ENCODE data around the gene CCDC85C. TPM values are rescaled to one million over a fixed set of nuclear protein-coding genes. Genes with fewer than 3 reads are reported as not detected.
A peak's percentile ranks its signal among the peaks of the same experiment; 100 is the strongest.

The CCDC85C gene
- total RNA-seq, 1 experiment from 2014 or later, result 33.2 TPM

- Histone ChIP-seq H2AK5ac (ENCODE audit: insufficient read length, low read length) (no peak overlapping the region), H2AFZ (ENCODE audit: low read length) (no peak overlapping the region), H4K5ac (ENCODE audit: insufficient read length, low read depth, low read length) (no peak overlapping the region), H3K9ac (ENCODE audit: extremely low read depth, insufficient read length, low read length) (no peak overlapping the region), H3K18ac (ENCODE audit: insufficient read length, low read depth, low read length) (no peak overlapping the region), H3K4me2 (ENCODE audit: insufficient read depth, insufficient read length, low read length) (no peak overlapping the region), H3K27me3 (ENCODE audit: insufficient read depth, low read length) (no peaks in the 10 kb centered on the region), H4K20me1 (ENCODE audit: control insufficient read depth, insufficient read depth, insufficient read length) (no peaks in the 10 kb centered on the region), H3K14ac (ENCODE audit: insufficient read depth, low read length) (peak overlapping the region; percentile 20; the same call in 1 of the 2 replicates), H3K79me2 (ENCODE audit: insufficient read depth, low read length) (peaks cover 2% of the 10 kb centered on the region; the same call in 1 of the 2 replicates), H3K4ac (ENCODE audit: low read depth, low read length) (no peak overlapping the region), H2BK120ac (ENCODE audit: low read depth, low read length, poor library complexity, severe bottlenecking) (no peak overlapping the region), H4K91ac (ENCODE audit: insufficient read length, low read depth, low read length) (no peak overlapping the region), H3K56ac (ENCODE audit: insufficient read length, low read depth, low read length) (no peak overlapping the region), H3K23me2 (ENCODE audit: insufficient read length, low read depth, low read length, poor library complexity, severe bottlenecking) (no peaks in the 10 kb centered on the region), H4K8ac (replicated peaks; ENCODE audit: insufficient read length, low read depth, low read length) (no peak overlapping the region), H3K23ac (ENCODE audit: insufficient read length, low read depth, low read length) (no peak overlapping the region), H2BK20ac (ENCODE audit: low read depth, low read length, poor library complexity, severe bottlenecking) (no peak overlapping the region), H3K9me3 (ENCODE audit: control insufficient read depth, low read depth, low read length) (no peaks in the 10 kb centered on the region), H3T11ph (ENCODE audit: low read length) (no peak overlapping the region), H2BK15ac (ENCODE audit: low read depth, low read length) (no peak overlapping the region), H3K79me1 (ENCODE audit: insufficient read depth, low read depth, low read length, poor library complexity, severe bottlenecking) (no peaks in the 10 kb centered on the region), H2BK12ac (ENCODE audit: insufficient read length, low read depth, low read length) (no peak overlapping the region), H2BK5ac (ENCODE audit: insufficient read length, low read length) (no peak overlapping the region), H3K4me1 (ENCODE audit: insufficient read depth, low read length) (peaks cover 13% of the 10 kb centered on the region), H3K27ac (ENCODE audit: insufficient read length, low read depth, low read length) (no peak overlapping the region)
- Mint-ChIP-seq H3K27me3 (ENCODE audit: low read depth) (peaks cover 10% of the 10 kb centered on the region), H3K36me3 (ENCODE audit: insufficient read depth in 1 of 3, low read depth in 3 of 3) (no peaks in the 10 kb centered on the region), H3K27ac (0 out of 7 replicates have a peak overlapping the region, but pooled peaks of 1 of the 3 experiments have one; percentile 57), H3K9me3 (no peaks in the 10 kb centered on the region), H3K4me3 (no peak overlapping the region), H3K4me1 (peaks cover 79 to 97% of the 10 kb centered on the region in 2 experiments)
- DNase-seq, result no peak
- no peak for TF ChIP-seq CTCF (conservative IDR thresholded peaks at IDR 0.05)
- WGBS (ENCODE audit: extremely low coverage, insufficient read length, low lambda C conversion rate), result no CpG with 5 or more reads among the region's 7 CpGs
Measured at GRCh38 chr14:99566009-99566389, 38.0 kb downstream of the CCDC85C start.
